ENCODE data around the gene TSC22D2.
A peak's percentile ranks its signal among the peaks of the same experiment; 100 is the strongest.

Gene TSC22D2

DNA sequence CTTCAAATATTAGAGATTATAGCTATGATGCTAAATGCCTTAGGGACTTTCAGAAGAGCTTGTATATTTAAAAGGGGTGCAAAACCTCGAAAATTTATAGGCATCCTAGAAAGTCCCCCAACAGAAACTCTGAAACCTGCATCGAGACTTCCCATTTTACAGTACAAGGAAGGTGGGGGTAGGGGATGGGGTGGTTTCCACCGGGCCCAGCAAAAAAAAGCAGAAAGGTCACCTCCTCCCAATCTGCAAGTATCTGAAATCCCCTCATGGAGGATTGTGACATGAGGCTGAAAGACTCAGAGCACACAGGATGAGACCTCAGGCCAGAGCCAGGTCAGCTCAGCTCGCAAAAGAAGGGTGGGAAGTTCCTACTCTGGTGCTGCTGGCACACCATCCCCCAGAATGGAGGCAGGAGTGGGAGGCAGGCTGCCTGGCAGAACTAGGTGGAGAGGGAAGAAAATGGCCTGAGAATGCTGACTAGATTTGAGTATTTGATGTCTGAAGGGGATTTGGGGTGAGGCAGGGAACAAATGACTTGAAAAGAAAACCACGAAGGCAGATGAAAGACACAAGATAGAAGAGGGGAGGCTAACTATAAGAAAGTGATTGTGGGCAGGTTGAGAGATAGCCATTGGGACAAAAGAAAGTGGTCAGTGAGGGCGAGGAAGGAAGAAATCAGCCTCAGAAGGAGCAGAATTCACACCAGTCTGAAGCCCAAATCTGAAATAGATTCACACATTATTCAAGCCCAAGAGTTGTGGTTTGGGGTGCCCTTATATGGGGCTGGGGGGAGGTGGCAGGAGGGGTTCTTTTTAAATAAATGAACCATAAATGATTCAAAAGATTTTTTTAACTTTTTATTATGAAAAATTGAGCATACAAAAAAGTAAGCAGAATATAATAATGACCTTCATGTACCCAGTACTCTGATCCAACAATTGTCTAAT lies 22.5 kb upstream of the TSC22D2 start:
- peak; percentile 65 for DNase-seq

DNA sequence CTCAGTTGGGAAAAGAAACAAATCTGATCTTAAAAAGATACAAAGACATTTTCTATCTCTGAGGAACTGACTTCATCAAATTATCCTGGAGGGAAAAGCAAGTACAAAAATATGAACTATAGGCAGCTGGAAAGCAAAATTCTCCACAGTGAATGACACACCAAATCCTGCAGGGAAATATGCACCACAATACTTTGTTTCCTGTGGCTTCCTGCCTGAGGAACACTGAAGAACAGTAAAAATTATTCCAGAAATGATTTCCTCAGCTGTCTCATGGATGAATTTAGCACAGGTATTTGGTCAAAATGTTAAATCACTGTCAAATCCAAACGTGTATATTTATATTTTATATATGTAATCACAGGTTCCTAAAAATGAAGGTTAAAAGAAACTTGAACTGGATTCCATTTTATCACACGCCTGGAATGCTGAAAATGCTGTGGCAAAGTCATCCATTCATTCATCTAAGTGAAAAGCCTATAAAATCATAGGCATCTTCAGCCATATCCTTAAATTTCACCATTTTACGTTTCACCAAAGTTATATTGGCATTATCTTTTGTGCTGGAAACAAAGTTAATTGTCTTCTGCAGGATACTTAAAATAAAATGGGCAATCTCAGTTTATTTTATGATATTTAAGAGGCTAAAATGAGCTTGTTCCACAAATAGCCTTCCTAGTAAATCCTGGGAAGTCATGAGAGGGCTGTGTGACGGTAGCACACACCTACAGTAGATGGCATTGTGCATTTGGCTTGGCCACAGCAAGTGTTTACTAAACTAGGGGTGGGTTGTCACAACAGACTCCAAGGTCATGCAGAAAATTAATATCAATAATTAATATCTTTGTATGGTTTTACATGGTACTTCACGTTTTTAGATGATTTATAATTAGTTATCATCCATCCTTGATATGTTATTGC lies 19.3 kb upstream of the TSC22D2 start:
- no peak for DNase-seq

DNA sequence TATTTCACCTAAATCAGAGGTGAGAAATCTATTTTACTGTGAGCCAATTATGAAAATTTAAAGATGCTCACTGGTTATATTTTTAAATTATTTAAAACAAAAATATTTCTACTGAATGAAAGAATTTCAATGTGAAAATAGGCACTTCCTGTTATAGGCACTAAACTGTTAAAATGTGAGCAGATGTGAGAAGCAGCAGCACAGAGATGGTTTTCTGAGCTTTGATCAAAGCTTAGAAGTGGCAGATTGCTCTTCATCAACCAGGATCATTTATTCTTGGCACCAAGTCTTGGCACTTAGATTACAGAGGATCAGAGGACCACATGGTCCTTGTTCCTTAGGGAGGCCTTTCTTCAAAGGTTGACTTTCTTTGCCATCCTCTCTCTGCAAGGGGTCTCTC lies 18.0 kb upstream of the TSC22D2 start:
- no peak for DNase-seq

DNA sequence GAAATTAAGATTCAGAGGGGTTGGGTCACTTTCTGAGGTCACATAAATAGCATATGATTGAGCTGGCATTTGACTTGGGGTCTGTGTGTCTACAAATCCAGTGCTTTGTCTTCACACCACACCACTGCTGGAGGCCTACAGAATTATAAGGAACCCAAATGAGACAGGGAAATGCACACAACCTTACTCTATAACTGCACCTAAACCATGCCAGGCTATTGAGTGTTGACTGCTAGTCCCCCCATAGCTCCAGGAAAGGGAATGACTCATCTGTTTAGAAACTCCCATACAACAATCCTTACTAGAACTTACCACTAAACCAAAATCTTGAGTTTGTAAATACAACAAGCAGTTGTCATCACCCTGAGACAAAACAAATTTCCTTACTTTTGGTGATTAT lies 16.9 kb upstream of the TSC22D2 start:
- DNase-seq: no peak

DNA sequence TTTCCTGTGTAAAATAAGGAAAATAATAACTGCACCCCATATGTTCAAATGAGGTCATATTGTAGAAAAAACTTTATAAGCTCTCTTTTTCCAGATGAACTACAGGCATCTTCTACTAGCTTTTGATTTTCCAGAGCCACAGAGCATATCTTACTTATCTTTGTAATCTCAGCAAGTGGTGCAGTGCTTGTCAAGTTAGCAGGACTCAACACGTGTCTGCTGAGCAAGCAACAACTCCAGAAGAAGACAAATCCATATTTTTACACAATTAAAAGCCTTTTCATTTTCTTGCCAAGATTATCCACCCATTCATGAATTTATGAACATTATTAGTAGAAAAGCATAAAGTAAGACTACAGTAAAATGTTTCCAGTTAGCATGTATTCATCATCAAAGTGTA lies 14.4 kb upstream of the TSC22D2 start:
- DNase-seq: no peak

DNA sequence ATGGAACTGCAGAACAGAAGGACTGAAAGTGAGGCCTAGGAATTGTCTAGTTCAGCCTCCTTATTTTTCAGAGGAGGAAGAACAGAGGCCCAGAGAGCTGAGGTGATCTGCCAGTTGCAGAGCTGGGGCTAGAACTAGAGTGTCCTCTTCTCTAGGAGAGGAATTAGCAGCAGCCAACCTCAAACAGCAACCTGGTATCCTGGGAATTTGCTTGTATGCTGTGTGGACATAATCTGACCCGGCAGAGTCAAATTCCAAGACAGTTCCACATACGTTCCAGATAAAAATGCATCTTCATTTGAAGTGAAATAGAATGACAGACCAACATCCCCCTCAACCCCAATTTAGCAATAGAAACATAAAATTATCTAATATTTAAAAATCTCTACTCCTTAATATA lies 13.5 kb upstream of the TSC22D2 start:
- DNase-seq: no peak

DNA sequence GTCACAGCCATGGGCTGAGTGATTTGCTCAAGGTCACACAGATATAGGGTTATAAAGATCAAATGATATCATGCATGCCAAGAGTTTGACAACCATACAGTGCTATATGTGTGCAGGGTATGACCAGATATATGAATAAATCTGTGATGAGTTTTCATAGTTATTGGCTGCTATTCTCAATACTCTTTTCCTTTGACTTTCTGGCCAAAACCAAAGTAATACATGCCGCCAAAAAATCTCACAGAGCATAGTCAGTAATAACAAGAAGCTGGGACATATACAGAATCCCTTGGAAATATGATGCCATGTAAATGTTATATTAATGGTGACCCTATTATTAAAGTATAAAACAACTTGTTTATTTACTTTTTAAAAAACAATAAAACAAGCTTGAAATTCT lies 11.6 kb upstream of the TSC22D2 start:
- no peak for DNase-seq

DNA sequence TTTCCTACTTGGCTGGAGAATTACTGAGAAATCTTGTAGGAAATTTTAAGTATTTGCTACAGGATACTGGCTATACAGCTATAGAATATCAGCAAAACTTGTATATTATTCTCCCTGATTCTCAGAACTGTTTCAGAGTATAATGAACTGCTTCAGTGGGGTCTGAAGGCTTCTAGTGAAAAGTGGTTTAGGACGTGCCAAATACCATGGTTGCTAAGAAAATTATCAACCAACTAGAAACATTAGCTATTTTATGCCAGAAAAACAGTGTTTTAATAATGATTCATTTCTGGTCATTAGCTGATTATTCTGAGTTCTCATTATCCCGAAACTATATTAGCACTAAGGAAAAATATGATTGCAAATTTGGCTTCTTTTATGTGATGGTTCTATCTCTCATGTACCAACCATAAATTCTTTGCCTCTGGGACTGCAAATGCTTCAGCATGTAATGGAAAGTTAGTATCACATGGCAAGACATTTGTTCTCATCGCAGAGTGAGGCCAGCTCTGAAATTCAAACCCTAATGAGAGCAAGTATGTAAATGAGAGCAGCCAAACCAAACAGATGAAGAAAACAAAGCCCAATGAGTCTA lies 11.0 kb upstream of the TSC22D2 start:
- DNase-seq: no peak

DNA sequence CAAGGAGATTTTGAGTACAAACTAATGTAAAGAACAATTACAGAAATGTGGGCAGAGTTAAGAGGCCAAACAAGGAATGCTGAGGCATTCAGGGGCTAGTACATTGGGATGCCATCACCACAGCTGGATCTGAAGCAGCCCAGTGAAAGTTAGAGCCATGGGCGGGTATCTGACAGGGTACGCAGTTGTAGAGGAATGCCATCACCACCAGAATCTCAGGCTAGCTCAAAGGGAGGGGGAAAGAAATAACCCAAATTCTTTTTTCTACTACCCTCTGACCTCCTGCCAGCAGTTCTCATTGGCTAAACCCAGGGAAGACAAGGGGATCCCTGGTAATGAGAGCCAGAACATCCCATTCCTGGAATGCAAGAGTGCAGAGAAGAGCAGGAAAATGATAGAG lies 9.0 kb upstream of the TSC22D2 start:
- no peak for DNase-seq

DNA sequence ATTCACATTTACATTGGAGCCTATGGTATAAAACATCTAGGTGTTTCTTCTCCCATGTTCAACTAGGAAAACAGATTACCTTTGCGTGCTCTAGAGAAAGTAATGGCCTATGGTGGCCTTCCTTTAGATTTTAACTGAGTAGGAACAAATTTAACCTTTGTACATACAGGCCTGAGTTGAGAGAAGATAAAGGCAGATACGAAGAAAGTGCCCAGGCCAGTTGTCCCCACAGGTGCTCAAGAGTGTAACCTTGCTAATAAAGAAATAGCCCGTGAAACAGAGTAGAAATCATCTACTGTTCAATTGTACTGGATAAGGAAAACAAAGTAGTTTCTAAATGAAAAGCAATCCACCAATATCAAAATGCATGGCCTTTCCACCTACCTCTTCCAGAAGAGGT lies 6.8 kb upstream of the TSC22D2 start:
- no peak for DNase-seq

DNA sequence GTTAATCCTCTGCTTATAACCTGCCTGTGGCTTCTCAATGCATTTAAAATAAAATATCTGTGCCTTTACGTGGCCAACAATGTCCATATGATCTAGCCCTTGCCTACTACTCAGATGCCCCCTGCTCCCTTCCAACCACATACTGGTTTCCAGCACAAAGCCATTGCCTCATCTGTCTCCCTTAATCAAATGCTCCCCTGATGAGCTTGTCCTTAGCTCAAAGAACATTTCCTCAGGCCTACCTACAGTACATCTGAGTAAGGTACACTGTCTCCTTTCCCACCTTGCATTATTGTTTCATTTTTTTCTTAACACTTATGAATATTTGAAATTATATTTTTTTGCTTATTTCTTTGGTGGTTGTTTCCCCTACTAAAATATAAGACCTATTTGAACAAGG lies 5.9 kb upstream of the TSC22D2 start:
- DNase-seq: no peak

DNA sequence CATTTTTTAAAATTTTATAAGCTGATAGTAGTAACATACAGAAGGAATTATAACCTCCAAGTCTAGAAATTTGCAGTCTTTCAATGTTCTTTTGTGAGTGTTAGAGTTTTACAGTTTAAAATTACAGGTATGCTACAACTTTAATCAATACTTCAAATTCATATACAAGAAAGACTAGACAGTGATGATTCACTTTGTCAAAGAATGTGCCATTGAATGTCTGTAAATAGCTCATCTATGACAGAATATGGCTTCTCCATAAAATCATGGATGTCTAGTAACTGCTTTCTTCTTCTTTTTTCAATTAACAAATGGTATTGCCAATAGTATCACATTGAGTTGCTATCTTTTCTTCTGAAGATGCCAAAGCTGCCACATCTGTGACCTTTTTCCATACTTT lies 4.1 kb upstream of the TSC22D2 start:
- DNase-seq: no peak

DNA sequence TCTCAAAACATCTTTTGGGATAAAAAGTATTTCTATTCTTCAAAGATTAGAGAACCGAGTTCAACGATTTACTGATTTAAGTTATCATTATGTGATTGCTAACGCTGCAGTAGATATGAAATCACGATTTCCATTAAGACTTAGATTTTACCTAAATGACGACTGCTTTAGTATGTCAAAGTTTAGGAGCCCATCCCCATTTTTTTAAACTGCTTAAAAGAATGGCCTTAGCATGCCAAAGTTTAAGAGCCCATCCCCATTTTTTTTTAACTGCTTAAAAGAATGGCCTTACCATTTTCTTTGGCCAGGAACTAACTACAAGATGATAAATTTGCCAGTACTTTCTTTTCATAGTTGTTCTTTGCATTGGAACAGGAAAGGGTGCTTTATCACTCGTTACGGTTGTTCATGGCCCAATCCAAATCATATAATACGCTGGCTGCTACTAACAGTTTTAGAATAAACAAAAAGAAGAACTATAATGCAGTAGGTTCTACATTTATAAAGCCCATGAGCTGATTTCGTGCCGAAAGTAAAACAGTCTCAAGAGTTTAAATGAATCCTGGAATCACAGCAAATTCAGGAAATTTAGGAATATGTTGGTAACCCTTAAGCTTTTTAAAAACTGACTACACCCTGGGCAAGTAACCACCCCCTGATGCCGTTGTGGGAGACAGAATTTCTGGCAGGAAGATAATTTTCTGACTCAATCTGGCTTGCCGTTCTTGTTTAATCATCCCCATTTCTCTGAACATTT lies 869 bp upstream of the TSC22D2 start:
- no peak for DNase-seq

DNA sequence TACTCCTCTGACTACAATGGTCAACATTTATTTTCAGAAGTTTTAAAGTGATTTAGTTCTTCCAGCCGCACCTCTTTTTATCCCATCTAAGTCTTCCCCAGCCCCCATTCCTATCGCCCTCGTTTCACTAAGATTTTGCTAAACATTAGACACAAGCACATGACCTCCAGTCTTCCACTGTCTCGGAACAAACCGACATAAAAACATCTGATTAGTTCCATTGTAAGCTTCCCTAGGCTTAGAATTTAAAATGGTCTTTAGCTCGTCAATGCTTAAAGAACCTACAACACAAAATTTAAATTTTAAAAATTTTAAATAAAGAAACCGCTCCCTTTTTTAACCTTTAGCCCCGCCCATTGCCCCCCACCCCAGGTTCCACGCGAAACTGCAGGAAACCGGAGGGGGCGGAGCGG lies 284 bp upstream of the TSC22D2 start:
- DNase-seq: no peak

DNA sequence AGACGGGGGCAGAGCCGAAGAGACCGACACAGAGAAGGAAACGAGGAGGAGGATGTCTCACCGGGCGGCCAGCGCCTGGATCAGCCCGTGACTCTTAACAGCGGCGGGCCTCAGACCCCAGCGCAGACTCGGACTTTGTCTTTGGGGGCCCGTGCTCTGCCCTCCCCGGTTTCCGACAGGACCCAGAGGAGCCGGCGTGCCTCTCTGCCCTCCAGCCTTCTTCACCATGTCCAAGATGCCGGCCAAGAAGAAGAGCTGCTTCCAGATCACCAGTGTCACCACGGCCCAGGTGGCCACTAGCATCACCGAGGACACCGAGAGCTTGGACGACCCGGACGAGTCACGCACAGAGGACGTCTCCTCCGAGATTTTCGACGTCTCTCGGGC lies 1.0 kb downstream of the TSC22D2 start:
- DNase-seq: no peak

DNA sequence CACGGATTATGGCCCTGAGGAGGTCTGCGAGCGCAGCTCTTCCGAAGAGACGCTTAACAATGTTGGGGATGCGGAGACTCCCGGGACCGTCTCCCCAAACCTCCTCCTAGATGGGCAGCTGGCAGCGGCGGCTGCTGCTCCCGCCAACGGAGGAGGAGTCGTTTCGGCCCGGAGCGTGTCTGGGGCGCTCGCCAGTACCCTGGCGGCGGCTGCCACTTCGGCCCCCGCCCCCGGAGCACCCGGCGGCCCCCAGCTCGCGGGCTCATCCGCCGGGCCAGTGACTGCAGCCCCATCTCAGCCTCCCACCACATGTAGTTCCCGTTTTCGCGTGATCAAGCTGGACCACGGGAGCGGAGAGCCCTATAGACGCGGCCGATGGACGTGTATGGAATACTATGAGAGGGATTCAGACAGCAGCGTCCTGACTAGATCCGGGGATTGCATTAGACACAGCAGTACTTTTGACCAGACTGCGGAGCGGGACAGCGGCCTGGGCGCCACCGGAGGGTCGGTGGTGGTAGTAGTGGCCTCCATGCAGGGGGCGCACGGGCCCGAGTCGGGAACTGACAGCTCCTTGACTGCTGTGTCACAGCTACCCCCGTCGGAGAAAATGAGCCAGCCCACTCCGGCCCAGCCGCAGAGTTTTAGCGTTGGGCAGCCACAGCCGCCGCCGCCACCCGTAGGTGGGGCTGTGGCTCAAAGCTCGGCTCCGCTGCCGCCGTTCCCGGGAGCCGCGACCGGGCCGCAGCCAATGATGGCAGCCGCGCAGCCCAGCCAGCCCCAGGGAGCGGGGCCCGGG lies 1.6 kb downstream of the TSC22D2 start:
- peak; percentile 74 for DNase-seq

DNA sequence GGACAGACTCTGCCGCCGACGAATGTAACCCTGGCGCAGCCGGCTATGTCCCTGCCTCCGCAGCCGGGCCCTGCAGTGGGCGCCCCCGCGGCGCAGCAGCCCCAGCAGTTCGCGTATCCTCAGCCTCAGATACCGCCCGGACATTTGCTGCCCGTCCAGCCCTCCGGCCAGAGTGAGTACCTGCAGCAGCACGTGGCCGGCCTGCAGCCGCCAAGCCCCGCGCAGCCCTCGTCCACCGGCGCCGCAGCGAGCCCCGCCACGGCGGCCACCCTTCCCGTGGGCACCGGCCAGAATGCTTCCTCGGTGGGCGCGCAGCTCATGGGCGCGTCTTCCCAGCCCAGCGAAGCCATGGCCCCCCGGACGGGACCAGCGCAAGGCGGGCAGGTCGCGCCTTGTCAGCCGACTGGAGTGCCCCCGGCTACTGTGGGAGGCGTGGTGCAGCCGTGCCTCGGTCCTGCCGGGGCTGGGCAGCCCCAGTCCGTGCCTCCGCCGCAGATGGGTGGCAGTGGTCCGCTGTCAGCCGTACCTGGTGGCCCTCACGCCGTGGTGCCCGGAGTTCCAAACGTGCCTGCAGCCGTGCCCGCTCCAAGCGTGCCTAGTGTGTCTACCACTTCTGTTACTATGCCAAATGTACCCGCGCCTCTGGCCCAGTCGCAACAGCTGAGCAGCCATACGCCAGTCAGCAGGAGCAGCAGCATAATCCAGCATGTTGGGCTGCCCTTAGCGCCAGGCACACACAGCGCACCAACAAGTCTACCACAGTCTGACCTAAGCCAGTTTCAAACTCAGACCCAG lies 2.4 kb downstream of the TSC22D2 start:
- DNase-seq: peak; percentile 23

DNA sequence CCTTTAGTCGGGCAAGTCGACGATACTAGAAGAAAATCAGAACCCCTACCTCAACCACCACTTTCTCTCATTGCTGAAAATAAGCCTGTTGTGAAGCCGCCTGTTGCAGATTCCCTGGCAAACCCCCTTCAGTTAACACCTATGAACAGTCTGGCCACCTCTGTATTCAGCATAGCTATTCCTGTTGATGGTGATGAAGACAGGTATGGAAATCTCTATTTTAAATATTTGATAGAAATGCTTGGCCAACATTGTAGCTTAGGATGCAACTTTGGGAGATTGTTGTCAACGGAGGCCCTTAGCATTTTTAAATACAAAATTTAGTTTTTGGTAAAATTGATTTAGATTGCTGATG lies 3.0 kb downstream of the TSC22D2 start:
- no peak for DNase-seq

DNA sequence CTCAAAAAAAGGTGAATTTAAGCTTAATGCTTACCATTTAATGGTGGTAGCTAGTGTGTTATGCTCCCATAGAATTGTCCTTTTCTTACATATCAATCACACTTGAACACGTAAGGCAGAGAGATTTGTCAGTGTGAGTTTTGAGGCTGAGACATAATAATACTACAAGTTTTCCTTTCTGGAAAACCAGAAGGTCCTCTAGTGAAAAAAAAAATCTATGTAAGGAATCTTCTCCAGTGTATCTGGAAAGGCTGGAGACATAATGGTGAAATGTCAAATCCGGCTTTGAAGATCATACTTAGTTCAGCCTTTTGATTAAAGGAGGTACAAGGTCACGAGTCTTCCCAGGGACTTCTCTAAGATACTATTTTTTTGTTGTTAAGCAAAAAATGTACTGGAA lies 3.4 kb downstream of the TSC22D2 start:
- no peak for DNase-seq

DNA sequence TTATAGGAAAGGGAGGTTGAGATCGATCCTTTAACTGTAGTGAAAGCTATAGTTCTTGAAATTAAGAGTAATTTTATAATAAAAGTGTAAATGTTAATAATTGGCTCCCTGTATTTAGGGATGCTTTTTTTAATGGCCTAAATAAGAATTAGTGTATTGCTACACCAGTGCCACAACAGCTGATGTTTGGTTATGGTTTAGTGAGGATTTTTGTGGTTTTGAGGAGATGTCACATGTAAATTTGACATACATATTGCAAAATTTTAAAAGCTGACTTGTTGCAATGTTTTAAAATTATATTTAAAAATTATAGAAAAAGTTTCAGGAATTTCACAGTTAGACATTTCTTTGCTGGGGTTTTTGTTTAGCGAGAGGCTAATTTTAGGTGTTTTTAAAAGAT lies 3.9 kb downstream of the TSC22D2 start:
- DNase-seq: no peak

DNA sequence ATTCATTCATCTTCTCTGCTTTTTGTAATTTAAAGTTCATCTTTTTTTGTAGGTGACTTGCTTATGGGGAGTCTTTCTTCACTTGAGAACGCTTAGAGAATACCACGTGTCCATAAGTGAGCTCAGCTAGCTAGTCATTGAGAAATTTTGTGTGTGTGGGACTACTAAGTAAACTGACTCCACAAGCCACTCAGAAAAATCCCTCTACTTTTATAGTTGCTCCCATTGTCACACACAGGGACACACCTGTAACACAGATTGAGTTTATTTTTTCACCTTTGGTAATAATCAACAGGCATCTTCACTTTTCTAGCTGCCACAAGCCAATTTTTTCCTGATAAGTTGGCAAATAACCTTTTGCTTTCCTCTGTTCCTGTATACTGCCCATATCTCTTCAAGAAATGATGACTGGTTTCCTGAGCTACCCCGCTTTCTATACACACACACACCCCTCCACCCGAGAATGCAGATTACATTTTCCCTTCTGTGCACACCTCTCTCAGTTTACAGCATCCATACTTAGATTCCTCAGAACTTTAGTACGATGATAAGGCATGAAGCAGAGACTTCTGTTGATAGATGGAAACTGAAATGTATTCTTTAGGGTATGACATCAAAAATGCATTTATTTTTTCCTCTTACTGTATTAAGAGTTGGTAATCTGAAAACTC lies 4.6 kb downstream of the TSC22D2 start:
- DNase-seq: no peak

Data from CD4-positive, alpha-beta T cell treated with Interleukin-15 for 1 hour (primary cell).